Suprapubic skin (tissue), 4 donors: ENCODE data around the gene KRTAP16-1. TPM values are rescaled to one million over a fixed set of nuclear protein-coding genes. Genes with fewer than 3 reads are reported as not detected.
"Not testable (repeated sequence)": the region's sequence is repeated elsewhere in the genome, so short reads cannot be mapped to it uniquely, and the experiment has no call there.

Experiments used
- DNase-seq, 2 donors: peaks; one replicate each; pipeline ENCODE4 v3.0.0-alpha.2; 2019; ENCODE audit warnings: low spot score in 2 of 2
- H3K27ac ChIP-seq: fragments of 200-600 bp; sonication (generic); one replicate; pipeline ENCODE4 v1.5.1; 2019
- H3K27me3 ChIP-seq: fragments of 200-600 bp; sonication (generic); one replicate; pipeline ENCODE4 v1.5.1; 2019
- H3K36me3 ChIP-seq: fragments of 200-600 bp; sonication (generic); one replicate; pipeline ENCODE4 v1.5.1; 2019
- H3K4me1 ChIP-seq: fragments of 200-600 bp; sonication (generic); one replicate; pipeline ENCODE4 v1.5.1; 2019
- H3K4me3 ChIP-seq: fragments of 200-600 bp; sonication (generic); one replicate; pipeline ENCODE4 v1.5.1; 2019; ENCODE audit warnings: mild to moderate bottlenecking
- H3K9me3 ChIP-seq: fragments of 200-600 bp; sonication (generic); one replicate; pipeline ENCODE4 v1.5.1; 2019
- EP300 ChIP-seq: sonication (generic); formaldehyde crosslinking; IDR thresholded peaks from one replicate; pipeline ENCODE4 v1.6.1; 2017; ENCODE audit warnings: antibody characterized with exemption
- POLR2A ChIP-seq, 2 donors: fragments of 450-650 bp; IDR thresholded peaks; one replicate each; pipeline ENCODE4 v1.6.1; 2017; ENCODE audit warnings: antibody characterized with exemption in 2 of 2, mild to moderate bottlenecking in 2 of 2, moderate library complexity in 2 of 2
- POLR2AphosphoS5 ChIP-seq, 3 donors: sonication (generic); formaldehyde crosslinking; IDR thresholded peaks; one replicate each; pipeline ENCODE4 v1.6.1; 2017; ENCODE audit warnings: antibody characterized with exemption in 3 of 3
- WGBS: methylation state at CpG from one replicate; pipeline ENCODE4 v1.1.5; 2018; 5-methylcytosine and 5-hydroxymethylcytosine counted together
- total RNA-seq, 4 donors: library from RNA; depleted of rRNA; stranded (reverse); fragments of >200 nt; gene quantifications; one replicate each; pipeline ENCODE4 v1.1.0, GENCODE V29; 2016
- TF ChIP-seq, protein P1 (sequence below), 2 donors: fragments of 200-600 bp in 1 of 2; fragments of 450-650 bp in 1 of 2; sonication (generic) in 1 of 2; IDR thresholded peaks; one replicate each; pipeline ENCODE4 v1.5.1; 2016 to 2019; ENCODE audit warnings: antibody characterized with exemption in 2 of 2, mild to moderate bottlenecking in 1 of 2, moderate library complexity in 1 of 2

KRTAP16-1 gene
- total RNA-seq, 4 donors from 2014 or later, result 2.2 to 22.0 (median 4.0) TPM; not detected in 1

DNA sequence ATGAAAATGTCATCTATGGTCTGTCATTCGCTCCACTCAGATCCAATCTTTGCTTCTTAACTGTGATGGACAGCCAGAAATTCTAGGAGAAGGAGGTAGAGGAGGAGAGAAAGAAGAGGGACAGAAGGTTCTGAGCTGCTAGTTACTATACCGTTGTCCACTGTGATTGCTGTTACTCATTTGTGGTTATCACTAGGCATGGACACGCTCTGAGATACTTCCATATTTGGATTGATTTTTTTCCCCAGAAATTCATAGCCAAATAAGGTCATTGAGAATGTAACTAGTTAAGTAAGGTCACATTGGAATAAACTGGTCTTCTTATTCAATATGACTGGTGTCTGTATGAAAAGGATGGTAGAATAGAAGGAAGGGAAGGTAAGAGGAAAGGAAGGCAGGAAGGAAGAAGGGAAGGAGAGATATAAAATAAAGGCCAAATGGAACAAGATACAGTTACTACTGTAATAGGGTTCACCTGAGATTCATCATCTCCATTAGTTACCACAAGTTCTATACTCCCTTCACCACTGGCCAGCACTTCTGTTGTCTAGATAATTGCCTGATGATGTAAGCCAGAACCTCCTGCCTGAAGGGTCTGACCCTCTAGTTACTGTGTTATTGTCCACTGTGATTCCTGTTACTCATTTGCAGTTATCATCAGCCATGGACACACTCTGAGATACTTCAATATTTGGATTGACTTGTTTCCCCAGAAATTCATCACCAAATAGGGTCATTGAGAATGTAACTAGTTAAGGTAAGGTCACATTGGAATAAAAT lies 30.7 kb downstream of the KRTAP16-1 start:
- Histone ChIP-seq H3K4me3 (no peak overlapping the region), H3K36me3 (no peaks in the 10 kb centered on the region), H3K27ac (no peak overlapping the region), H3K9me3 (no peaks in the 10 kb centered on the region), H3K4me1 (no peaks in the 10 kb centered on the region), H3K27me3 (peaks cover 10% of the 10 kb centered on the region)
- 92% methylated on average over 3 of the region's 3 CpGs for WGBS
- no peak for DNase-seq
- TF ChIP-seq POLR2A (IDR thresholded peaks at IDR 0.05) (no peak), POLR2AphosphoS5 (IDR thresholded peaks at IDR 0.05) (no peak), EP300 (no peak)
- TF ChIP-seq, protein P1, sequence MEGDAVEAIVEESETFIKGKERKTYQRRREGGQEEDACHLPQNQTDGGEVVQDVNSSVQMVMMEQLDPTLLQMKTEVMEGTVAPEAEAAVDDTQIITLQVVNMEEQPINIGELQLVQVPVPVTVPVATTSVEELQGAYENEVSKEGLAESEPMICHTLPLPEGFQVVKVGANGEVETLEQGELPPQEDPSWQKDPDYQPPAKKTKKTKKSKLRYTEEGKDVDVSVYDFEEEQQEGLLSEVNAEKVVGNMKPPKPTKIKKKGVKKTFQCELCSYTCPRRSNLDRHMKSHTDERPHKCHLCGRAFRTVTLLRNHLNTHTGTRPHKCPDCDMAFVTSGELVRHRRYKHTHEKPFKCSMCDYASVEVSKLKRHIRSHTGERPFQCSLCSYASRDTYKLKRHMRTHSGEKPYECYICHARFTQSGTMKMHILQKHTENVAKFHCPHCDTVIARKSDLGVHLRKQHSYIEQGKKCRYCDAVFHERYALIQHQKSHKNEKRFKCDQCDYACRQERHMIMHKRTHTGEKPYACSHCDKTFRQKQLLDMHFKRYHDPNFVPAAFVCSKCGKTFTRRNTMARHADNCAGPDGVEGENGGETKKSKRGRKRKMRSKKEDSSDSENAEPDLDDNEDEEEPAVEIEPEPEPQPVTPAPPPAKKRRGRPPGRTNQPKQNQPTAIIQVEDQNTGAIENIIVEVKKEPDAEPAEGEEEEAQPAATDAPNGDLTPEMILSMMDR (IDR thresholded peaks at IDR 0.05), result no peak

DNA sequence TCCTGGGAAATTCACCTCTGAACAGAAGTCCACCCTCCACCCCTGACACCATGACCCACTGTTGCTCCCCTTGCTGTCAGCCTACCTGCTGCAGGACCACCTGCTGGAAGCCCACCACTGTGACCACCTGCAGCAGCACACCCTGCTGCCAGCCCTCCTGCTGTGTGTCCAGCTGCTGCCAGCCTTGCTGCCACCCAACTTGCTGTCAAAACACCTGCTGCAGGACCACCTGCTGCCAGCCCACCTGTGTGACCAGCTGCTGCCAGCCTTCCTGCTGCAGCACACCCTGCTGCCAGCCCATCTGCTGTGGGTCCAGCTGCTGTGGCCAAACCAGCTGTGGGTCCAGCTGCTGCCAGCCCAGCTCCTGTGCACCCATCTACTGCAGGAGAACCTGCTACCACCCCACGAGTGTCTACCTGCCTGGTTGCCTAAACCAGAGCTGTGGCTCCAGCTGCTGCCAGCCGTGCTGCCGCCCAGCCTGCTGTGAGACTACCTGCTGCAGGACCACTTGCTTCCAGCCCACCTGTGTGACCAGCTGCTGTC lies 33.4 kb downstream of the KRTAP16-1 start, which contains the start of gene KRTAP9-7:
KRTAP9-7 (plus strand) TSS at position 51 of the 543 bp plus-strand sequence; CDS start at position 51, 0 bp downstream.
- 100% methylated on average over 2 of the region's 3 CpGs for WGBS
- not testable (repeated sequence) for DNase-seq

DNA sequence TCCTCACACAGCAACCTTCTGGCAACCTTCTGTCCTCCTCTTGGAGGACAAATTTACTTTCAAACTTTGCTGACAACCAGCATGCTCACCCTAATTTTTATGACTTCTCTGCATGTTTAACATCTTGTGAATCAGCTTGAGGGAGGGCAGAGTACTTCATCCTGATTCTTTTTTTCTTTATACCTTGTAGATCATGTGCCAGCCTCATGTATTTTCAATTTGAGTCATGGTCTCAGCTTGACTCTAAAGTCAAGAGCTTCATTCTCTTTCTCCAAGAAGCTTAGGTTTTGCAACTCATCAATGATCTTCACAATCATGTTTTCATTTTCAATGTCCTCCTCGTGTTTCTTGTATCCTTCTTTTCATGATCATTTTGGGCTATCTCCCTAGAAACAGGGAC lies 37.3 kb downstream of the KRTAP16-1 start:
- H3K9me3 ChIP-seq, result no peaks in the 10 kb centered on the region
- no peaks in the 10 kb centered on the region for H3K36me3 ChIP-seq
- no peak overlapping the region for H3K27ac ChIP-seq
- no peak for DNase-seq
- no peaks in the 10 kb centered on the region for H3K4me1 ChIP-seq
- WGBS, result 33% methylated on average over 1 of the region's 1 CpG
- peaks cover 5% of the 10 kb centered on the region for H3K27me3 ChIP-seq
- no peak overlapping the region for H3K4me3 ChIP-seq
- TF ChIP-seq POLR2A (IDR thresholded peaks at IDR 0.05) (no peak), EP300 (no peak), POLR2AphosphoS5 (IDR thresholded peaks at IDR 0.05) (no peak)
- TF ChIP-seq, protein P1 (IDR thresholded peaks at IDR 0.05), result no peak

More for the DNA sequence above, 33.4 kb downstream of the KRTAP16-1 start, which contains the start of gene KRTAP9-7:
- not testable (repeated sequence) for H3K4me3 ChIP-seq, H3K27me3 ChIP-seq, H3K4me1 ChIP-seq, H3K9me3 ChIP-seq, H3K27ac ChIP-seq, H3K36me3 ChIP-seq

DNA sequence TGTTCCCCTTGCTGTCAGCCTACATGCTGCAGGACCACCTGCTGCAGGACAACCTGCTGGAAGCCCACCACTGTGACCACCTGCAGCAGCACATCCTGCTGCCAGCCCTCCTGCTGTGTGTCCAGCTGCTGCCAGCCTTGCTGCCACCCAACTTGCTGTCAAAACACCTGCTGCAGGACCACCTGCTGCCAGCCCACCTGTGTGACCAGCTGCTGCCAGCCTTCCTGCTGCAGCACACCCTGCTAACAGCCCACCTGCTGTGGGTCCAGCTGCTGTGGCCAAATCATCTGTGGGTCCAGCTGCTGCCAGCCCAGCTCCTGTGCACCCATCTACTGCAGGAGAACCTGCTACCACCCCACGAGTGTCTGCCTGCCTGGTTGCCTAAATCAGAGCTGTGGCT lies 37.8 kb downstream of the KRTAP16-1 start:
- H3K4me3 ChIP-seq, H3K27ac ChIP-seq, H3K36me3 ChIP-seq, H3K9me3 ChIP-seq, DNase-seq, H3K27me3 ChIP-seq, H3K4me1 ChIP-seq: not testable (repeated sequence)
- no CpG with 5 or more reads among the region's 1 CpG for WGBS

DNA sequence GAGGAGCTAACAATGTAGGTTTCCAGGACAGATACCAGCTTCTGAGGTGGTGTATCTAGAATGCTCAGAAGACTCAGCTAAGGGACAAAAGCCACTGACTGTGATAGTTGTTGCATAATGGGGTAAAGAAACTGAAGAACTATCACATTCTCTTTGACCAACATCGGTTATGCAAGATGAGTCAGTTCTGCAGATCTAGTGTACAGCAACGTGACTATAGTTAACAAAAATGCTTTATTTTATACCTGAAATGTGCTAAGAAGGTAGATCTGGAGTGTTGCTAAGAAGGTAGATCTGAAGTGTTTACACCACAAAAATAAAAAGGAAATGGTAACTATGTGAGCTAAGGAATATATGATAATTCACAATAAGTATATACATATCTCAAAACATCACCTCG lies 41.4 kb downstream of the KRTAP16-1 start:
- Histone ChIP-seq H3K36me3 (no peaks in the 10 kb centered on the region), H3K4me1 (no peaks in the 10 kb centered on the region), H3K4me3 (no peak overlapping the region), H3K27me3 (peaks cover 9% of the 10 kb centered on the region), H3K9me3 (no peaks in the 10 kb centered on the region), H3K27ac (no peak overlapping the region)
- DNase-seq, result no peak
- TF ChIP-seq POLR2AphosphoS5 (IDR thresholded peaks at IDR 0.05) (no peak), POLR2A (IDR thresholded peaks at IDR 0.05) (no peak), EP300 (no peak)
- TF ChIP-seq, protein P1 (IDR thresholded peaks at IDR 0.05), result no peak
- WGBS, result 92% methylated on average over 3 of the region's 3 CpGs

DNA sequence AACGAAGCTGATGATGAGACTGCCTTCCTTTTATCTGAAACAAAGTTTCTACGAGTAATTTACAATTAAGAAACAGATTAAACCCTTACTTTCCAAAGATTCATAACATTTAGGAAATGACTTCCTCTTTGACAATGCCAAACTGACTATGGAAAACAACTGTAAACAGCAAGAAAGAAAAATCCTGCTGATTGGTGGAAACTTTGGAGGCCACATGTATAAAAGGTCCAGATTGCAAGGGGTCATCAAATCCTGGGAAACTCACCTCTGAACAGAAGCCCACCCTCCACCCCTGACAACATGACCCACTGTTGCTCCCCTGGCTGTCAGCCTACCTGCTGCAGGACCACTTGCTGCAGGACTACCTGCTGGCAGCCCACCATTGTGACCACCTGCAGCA lies 44.0 kb downstream of the KRTAP16-1 start, which contains the start of gene KRTAP9-6:
KRTAP9-6 (plus strand) TSS at position 301 of the 400 bp plus-strand sequence; CDS start at position 301, 0 bp downstream.
- H3K27ac ChIP-seq, result no peak within 1 kb of the TSS
- H3K4me3 ChIP-seq, result no peak within 1 kb of the TSS
- H3K36me3 ChIP-seq, result no peaks in the 10 kb centered on the region
- 55% methylated on average over 2 of the region's 2 CpGs for WGBS
- H3K27me3 ChIP-seq, result peaks cover 15% of the 10 kb centered on the region
- TF ChIP-seq EP300 (no peak), POLR2A (IDR thresholded peaks at IDR 0.05) (no peak), POLR2AphosphoS5 (IDR thresholded peaks at IDR 0.05) (no peak)
- TF ChIP-seq, protein P1 (IDR thresholded peaks at IDR 0.05), result no peak
- H3K9me3 ChIP-seq, result no peaks in the 10 kb centered on the region
- H3K4me1 ChIP-seq, result no peaks in the 10 kb centered on the region
- no peak for DNase-seq
